Fibroblast of pulmonary artery (primary cell): Measurements from ENCODE around the gene NTM.

Experiments used
- DNase-seq: peaks from one replicate; pipeline ENCODE4 v3.0.0-alpha.2; 2010; ENCODE audit warnings: low read depth
- H3K4me3 ChIP-seq: replicated peaks from 2 replicates; pipeline ENCODE4 v1.5.1; 2011; ENCODE audit warnings: low read depth, mild to moderate bottlenecking, control low read depth, low read length, moderate library complexity
- CTCF ChIP-seq: IDR thresholded peaks from 2 replicates; pipeline ENCODE4 v1.5.1; 2011; ENCODE audit warnings: mild to moderate bottlenecking, control low read depth, low read length, inconsistent platforms; ENCODE audit errors: missing control alignments

NTM gene

GRCh38 chr11:131859538-131860210 is 489.3 kb downstream of the NTM start:
- no peak for TF ChIP-seq CTCF
- peak; percentile 79 for DNase-seq
- no peak overlapping the region for H3K4me3 ChIP-seq

- no peak for TF ChIP-seq CTCF
- H3K4me3 ChIP-seq, result no peak overlapping the region
- no peak for DNase-seq
These were observed 493.8 kb downstream of the NTM start for GRCh38 chr11:131864228-131864627.

GRCh38 chr11:131865860-131866259 is 495.4 kb downstream of the NTM start:
- no peak for TF ChIP-seq CTCF
- DNase-seq, result no peak
- no peak overlapping the region for H3K4me3 ChIP-seq

- peak; percentile 10 for TF ChIP-seq CTCF
- H3K4me3 ChIP-seq, result no peak overlapping the region
- no peak for DNase-seq
These were observed 496.4 kb downstream of the NTM start for GRCh38 chr11:131866535-131867400.

- peak; percentile 98 for TF ChIP-seq CTCF
- peak; percentile 92 for DNase-seq
- no peak overlapping the region for H3K4me3 ChIP-seq
These were observed 497.2 kb downstream of the NTM start for GRCh38 chr11:131867457-131868257.

- DNase-seq, result no peak
- no peak overlapping the region for H3K4me3 ChIP-seq
- TF ChIP-seq CTCF, result no peak
These were observed 498.5 kb downstream of the NTM start for GRCh38 chr11:131868629-131869507.
